PC-3 (cell line): Measurements from ENCODE around the gene KLRC1. TPM values are rescaled to one million over a fixed set of nuclear protein-coding genes. Genes with fewer than 3 reads are reported as not detected.
"Not testable (repeated sequence)": the region's sequence is repeated elsewhere in the genome, so short reads cannot be mapped to it uniquely, and the experiment has no call there.

Source experiments
- ATAC-seq: fragments of 200-7000 bp; cut with Tn5 transposase; 2 replicates; pipeline ENCODE4 v1.9.1; 2020; ENCODE audit warnings: mild to moderate bottlenecking, moderate library complexity
- BruUV-seq: library from RNA; stranded (reverse); fragments of 400-500 nt; replicated peaks from 2 replicates; lab custom pipeline; 2021; lab: Mats Ljungman, UMichigan
- CTCF ChIA-PET: fragments of 300-600 bp; sonication (Branson Sonifier 250); formaldehyde crosslinking; loops from one replicate; lab custom pipeline; 2022; ENCODE audit warnings: antibody characterized with exemption; lab: Charles Lee
- POLR2A ChIA-PET: fragments of 300-600 bp; sonication (Branson Sonifier 250); formaldehyde crosslinking; loops from one replicate; lab custom pipeline; 2022; ENCODE audit warnings: antibody characterized with exemption; ENCODE audit not compliant: unreplicated experiment; lab: Charles Lee
- DNase-seq: peaks from one replicate; pipeline ENCODE4 v3.0.0-alpha.2; 2015
- H2AFZ ChIP-seq: fragments of 300-600 bp; sonication (generic); 2 replicates; pipeline ENCODE4 v1.6.0; 2016; ENCODE audit warnings: antibody characterized with exemption, low read length
- H3F3A ChIP-seq: fragments of 300-600 bp; sonication (generic); one replicate; pipeline ENCODE4 v1.6.0; 2017; ENCODE audit warnings: antibody characterized with exemption, low read length, control low read depth, mild to moderate bottlenecking; ENCODE audit not compliant: unreplicated experiment
- H3K27ac ChIP-seq: fragments of 300-600 bp; sonication (generic); 2 replicates; pipeline ENCODE4 v1.5.1; 2016; ENCODE audit warnings: mild to moderate bottlenecking, low read length
- H3K27me3 ChIP-seq: fragments of 300-600 bp; sonication (generic); 2 replicates; pipeline ENCODE4 v1.6.1; 2016; ENCODE audit warnings: low read length, mixed read lengths
- H3K36me3 ChIP-seq: fragments of 300-600 bp; sonication (generic); 2 replicates; pipeline ENCODE4 v1.6.1; 2016; ENCODE audit warnings: low read depth, mixed run types, low read length, mixed read lengths
- H3K4me1 ChIP-seq: fragments of 300-600 bp; sonication (generic); 2 replicates; pipeline ENCODE4 v1.5.1; 2016; ENCODE audit warnings: low read length; ENCODE audit not compliant: insufficient read depth
- H3K4me2 ChIP-seq: fragments of 300-600 bp; sonication (generic); 2 replicates; pipeline ENCODE4 v1.6.0; 2016; ENCODE audit warnings: low read length
- H3K4me3 ChIP-seq: fragments of 300-600 bp; sonication (generic); 2 replicates; pipeline ENCODE4 v1.5.1; 2016; ENCODE audit warnings: mild to moderate bottlenecking, low read length, mixed read lengths
- H3K79me2 ChIP-seq: fragments of 300-600 bp; sonication (generic); 2 replicates; pipeline ENCODE4 v1.6.1; 2017; ENCODE audit warnings: low read length, mixed read lengths
- H3K9ac ChIP-seq: fragments of 300-600 bp; sonication (generic); 2 replicates; pipeline ENCODE4 v1.6.0; 2016; ENCODE audit warnings: mild to moderate bottlenecking, low read length
- H3K9me2 ChIP-seq: fragments of 300-600 bp; sonication (generic); replicated peaks from 2 replicates; pipeline ENCODE4 v1.6.1; 2016; ENCODE audit warnings: mixed run types, low read length, mixed read lengths
- H3K9me3 ChIP-seq: fragments of 300-600 bp; sonication (generic); 2 replicates; pipeline ENCODE4 v1.6.1; 2016; ENCODE audit warnings: low read length, mixed read lengths
- H4K20me1 ChIP-seq: fragments of 300-600 bp; sonication (generic); 2 replicates; pipeline ENCODE4 v1.6.1; 2016; ENCODE audit warnings: low read length, mixed read lengths
- intact Hi-C: fragments of 100-400 bp; cut with micrococcal nuclease; formaldehyde crosslinking; loops from 2 replicates; pipeline ENCODE4 v1.9.0; 2023
- total RNA-seq: library from RNA; depleted of rRNA; stranded (reverse); fragments of >200 nt; gene quantifications from 2 replicates; pipeline ENCODE4 v1.2.3, GENCODE V29; 2014

The KLRC1 gene
- total RNA-seq, 1 experiment from 2014 or later = not detected

DNA sequence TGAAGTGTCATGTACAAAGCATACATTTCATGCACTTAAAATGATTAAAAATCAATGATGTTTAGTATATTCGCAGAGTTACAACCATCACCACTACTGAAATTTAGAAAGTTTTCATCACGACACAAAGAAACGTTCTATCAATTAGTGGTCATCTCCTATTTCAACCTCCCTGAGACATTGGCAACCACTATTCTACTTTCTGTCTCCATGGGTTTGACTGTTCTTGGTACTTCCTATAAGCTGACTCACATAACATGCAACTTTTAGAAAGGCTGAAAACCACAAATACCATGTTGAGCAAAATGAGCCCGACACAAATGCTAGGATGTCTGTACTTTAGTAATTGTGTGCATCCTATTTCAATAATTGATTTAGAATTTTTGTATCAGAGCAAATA is 22.6 kb downstream of the KLRC1 start:
- ATAC-seq, H3K4me3 ChIP-seq, intact Hi-C loops, H3K4me1 ChIP-seq, BruUV-seq, DNase-seq, H3K27ac ChIP-seq, H3K9me2 ChIP-seq, H3K27me3 ChIP-seq, H4K20me1 ChIP-seq, H3K9me3 ChIP-seq, H3K9ac ChIP-seq, H2AFZ ChIP-seq, H3F3A ChIP-seq, H3K4me2 ChIP-seq, H3K79me2 ChIP-seq, POLR2A ChIA-PET, H3K36me3 ChIP-seq, CTCF ChIA-PET: not testable (repeated sequence)

DNA sequence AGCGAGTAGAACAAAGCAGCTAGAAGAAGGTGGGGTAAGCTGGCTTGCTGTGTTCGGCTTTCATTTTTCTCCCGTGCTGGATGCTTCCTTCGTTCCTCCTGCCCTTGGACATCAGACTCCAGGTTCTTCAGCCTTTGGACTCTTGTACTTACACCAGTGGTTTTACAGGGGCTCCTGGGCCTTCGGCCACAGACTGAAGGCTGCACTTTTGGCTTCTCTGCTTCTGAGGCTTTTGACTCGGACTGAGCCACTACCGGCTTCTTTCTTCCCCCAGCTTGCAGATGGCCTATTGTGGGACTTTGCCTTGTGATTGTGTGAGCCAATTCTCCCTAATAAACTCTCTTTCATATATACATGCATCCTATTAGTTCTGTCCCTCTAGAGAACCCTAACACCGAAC is 27.2 kb downstream of the KLRC1 start:
- DNase-seq, H3K79me2 ChIP-seq, H3K4me2 ChIP-seq, H3K9me2 ChIP-seq, intact Hi-C loops, H4K20me1 ChIP-seq, H3K9ac ChIP-seq, CTCF ChIA-PET, H2AFZ ChIP-seq, H3K27me3 ChIP-seq, POLR2A ChIA-PET, H3K4me3 ChIP-seq, H3K36me3 ChIP-seq, H3F3A ChIP-seq, H3K4me1 ChIP-seq, H3K9me3 ChIP-seq, H3K27ac ChIP-seq, ATAC-seq, BruUV-seq: not testable (repeated sequence)

DNA sequence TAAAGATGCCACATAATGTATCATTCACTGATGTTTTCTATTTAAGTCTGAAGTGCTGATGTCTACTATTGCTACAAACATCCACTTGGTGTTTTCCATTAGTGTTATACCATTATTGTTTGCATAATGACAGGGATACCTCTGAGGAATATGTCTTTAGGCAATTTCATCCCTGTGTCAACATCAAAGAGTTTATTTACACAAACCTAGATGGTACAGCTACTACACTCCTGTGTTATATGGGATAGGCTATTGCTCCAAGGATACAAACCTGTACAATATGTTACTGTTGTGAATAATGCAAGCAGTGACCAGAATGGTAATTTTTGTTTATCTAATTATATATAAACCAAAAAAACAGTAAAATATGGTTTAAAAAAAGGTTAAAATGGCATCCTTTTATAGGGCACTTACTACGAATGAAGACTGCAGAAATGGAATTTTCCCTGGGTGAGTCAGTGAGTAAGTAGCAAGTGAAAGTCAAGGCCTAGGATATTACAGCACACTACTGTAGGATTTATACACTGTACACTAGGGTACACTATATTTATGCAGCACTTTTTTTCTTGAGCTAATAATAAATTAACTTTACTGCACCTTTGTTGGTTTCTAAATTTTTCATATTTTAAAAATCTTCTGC is 28.8 kb downstream of the KLRC1 start:
- H3K27ac ChIP-seq, H3F3A ChIP-seq, H3K27me3 ChIP-seq, H3K9ac ChIP-seq, POLR2A ChIA-PET, H3K36me3 ChIP-seq, H3K4me3 ChIP-seq, BruUV-seq, H3K9me2 ChIP-seq, H3K9me3 ChIP-seq, CTCF ChIA-PET, H3K79me2 ChIP-seq, H3K4me2 ChIP-seq, H2AFZ ChIP-seq, intact Hi-C loops, H4K20me1 ChIP-seq, H3K4me1 ChIP-seq: not testable (repeated sequence)
- DNase-seq (peak; percentile 26), ATAC-seq (peak; percentile 86)

DNA sequence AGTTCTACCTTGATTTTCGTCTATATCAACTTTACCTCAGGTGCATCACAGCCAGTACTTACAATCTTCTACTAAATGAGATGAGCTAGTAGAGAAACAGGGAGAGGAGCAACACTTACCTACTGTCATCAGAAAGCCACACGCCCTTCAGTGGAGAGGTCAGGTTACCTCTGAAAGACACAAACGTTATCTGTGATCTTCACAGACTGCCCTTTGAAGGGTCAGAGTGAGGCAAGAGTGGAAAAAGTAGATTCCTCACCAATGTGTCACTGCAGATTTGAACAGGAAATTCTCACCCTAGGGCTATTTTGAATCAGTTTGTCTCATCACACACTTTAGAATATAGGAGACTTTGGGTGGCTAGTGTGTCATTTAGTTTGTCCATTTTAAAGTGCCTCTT is 31.0 kb downstream of the KLRC1 start:
- H3K27ac ChIP-seq, H3K4me1 ChIP-seq: not testable (repeated sequence)

DNA sequence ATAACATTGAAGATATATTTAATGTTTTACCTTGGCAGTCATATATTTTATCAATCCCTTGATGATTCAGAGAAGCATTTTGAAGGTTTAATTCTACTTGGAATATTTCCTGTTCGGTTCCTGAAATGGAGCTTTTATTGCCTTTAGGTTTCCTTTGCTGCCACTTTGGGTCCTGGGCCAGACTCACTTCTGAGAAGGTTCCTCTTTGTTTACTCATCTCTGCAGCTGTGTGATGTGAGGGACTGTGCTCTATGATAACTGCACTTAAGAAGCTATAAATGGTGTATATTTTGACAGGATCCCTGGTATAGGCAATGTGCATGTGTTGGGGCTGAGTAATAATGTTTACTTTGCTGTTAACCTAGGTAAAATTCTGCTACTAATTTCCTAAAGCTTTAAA is 32.8 kb downstream of the KLRC1 start, which contains the start of gene KLRC3:
Gene KLRC3 (minus strand): TSS at position 262 of the 400 bp plus-strand sequence. CDS start 45 bp downstream, at position 217.
- H4K20me1 ChIP-seq, intact Hi-C loops, H3K9me3 ChIP-seq, BruUV-seq, H3K27me3 ChIP-seq, H3K4me2 ChIP-seq, H3F3A ChIP-seq, H3K4me3 ChIP-seq, H3K4me1 ChIP-seq, H3K79me2 ChIP-seq, CTCF ChIA-PET, H3K27ac ChIP-seq, H3K9me2 ChIP-seq, H2AFZ ChIP-seq, H3K36me3 ChIP-seq, H3K9ac ChIP-seq: not testable (repeated sequence)
- ATAC-seq (peak; percentile 71), DNase-seq (peak; percentile 62)
- POLR2A ChIA-PET = interaction anchor here (0.6 kb wide), 1 partner anchor 23 kb away, joined by 5 read pairs; no protein-coding TSS in a partner anchor

More for the DNA sequence above, 31.0 kb downstream of the KLRC1 start:
- H3K9me2 ChIP-seq, H4K20me1 ChIP-seq, H3K4me3 ChIP-seq, intact Hi-C loops, H3F3A ChIP-seq, H3K9ac ChIP-seq, BruUV-seq, H3K36me3 ChIP-seq, H3K79me2 ChIP-seq, DNase-seq, H3K4me2 ChIP-seq, CTCF ChIA-PET, H2AFZ ChIP-seq, H3K9me3 ChIP-seq, H3K27me3 ChIP-seq, POLR2A ChIA-PET: not testable (repeated sequence)
- peak; percentile 50 for ATAC-seq
